Kidney epithelial cell (primary cell): ENCODE data around the gene RHAG. TPM values are rescaled to one million over a fixed set of nuclear protein-coding genes. Genes with fewer than 3 reads are reported as not detected.

Experiments
- DNase-seq: peaks from one replicate; pipeline ENCODE4 v3.0.0-alpha.2; 2010; ENCODE audit warnings: low read depth
- H3K27me3 ChIP-seq: 2 replicates; pipeline ENCODE4 v1.6.0; 2011; ENCODE audit warnings: low read length; ENCODE audit not compliant: control insufficient read depth, insufficient read depth
- H3K36me3 ChIP-seq: 2 replicates; pipeline ENCODE4 v1.5.1; 2011; ENCODE audit warnings: low read length; ENCODE audit not compliant: control insufficient read depth, insufficient read depth
- H3K4me3 ChIP-seq: 2 replicates; pipeline ENCODE4 v1.5.1; 2011; ENCODE audit warnings: low read depth, mild to moderate bottlenecking, control low read depth, low read length
- total RNA-seq: library from RNA; depleted of rRNA; stranded (reverse); fragments of >200 nt; gene quantifications from 2 replicates; pipeline ENCODE4 v1.2.3, GENCODE V29; 2015
- TF ChIP-seq, protein P1 (sequence below): IDR thresholded peaks from 2 replicates; pipeline ENCODE4 v1.5.1; 2011; ENCODE audit warnings: mild to moderate bottlenecking, moderate library complexity, low read length, control low read depth, inconsistent platforms; ENCODE audit not compliant: insufficient read depth, poor library complexity, severe bottlenecking

RHAG gene
- total RNA-seq, 1 donor from 2014 or later: not detected

DNA sequence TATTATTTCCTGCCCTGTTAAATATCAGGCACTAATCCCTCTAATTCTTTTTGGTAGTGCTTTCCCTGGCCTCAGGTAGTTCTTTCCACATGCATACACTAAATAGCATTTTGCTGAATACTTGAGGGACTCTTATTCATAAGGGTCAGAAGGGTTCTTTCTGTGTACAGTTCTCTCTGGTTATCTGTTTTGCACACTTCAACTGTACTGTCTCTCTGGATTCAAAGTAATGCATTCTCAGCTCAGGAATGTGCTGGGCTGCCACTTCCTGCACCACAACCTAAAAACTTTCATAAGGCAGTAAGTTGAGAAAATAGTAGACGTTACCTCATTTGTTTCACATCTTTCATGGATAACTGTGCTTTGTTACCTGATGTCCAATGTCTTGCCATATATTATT, 54.1 kb downstream of the RHAG start:
- TF ChIP-seq, protein P1, sequence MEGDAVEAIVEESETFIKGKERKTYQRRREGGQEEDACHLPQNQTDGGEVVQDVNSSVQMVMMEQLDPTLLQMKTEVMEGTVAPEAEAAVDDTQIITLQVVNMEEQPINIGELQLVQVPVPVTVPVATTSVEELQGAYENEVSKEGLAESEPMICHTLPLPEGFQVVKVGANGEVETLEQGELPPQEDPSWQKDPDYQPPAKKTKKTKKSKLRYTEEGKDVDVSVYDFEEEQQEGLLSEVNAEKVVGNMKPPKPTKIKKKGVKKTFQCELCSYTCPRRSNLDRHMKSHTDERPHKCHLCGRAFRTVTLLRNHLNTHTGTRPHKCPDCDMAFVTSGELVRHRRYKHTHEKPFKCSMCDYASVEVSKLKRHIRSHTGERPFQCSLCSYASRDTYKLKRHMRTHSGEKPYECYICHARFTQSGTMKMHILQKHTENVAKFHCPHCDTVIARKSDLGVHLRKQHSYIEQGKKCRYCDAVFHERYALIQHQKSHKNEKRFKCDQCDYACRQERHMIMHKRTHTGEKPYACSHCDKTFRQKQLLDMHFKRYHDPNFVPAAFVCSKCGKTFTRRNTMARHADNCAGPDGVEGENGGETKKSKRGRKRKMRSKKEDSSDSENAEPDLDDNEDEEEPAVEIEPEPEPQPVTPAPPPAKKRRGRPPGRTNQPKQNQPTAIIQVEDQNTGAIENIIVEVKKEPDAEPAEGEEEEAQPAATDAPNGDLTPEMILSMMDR: no peak

DNA sequence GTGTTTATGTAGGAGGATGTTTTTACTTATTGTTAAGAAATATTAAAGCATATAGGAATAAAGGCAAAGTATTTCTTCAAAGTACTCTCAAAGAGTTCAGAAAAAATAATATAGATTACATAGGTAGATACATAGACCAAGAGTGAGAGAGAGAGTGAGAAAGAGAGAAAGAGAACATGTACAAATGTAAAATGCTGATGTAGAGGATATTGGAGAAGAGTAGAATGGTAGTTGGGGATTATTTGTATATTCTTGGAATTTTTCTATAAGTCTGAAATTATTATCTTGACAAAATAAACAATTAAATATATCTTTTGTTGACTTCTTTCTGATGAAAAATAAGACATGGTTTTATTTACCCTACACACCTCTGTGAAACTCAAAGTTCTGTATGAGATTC, 57.0 kb downstream of the RHAG start:
- Histone ChIP-seq H3K36me3 (no peaks in the 10 kb centered on the region), H3K27me3 (no peaks in the 10 kb centered on the region), H3K4me3 (no peak overlapping the region)
- DNase-seq: no peak
- TF ChIP-seq, protein P1: no peak

More for the DNA sequence above, 54.1 kb downstream of the RHAG start:
- H3K4me3 ChIP-seq: no peak overlapping the region
- H3K36me3 ChIP-seq: no peaks in the 10 kb centered on the region
- DNase-seq: no peak
- no peaks in the 10 kb centered on the region for H3K27me3 ChIP-seq

DNA sequence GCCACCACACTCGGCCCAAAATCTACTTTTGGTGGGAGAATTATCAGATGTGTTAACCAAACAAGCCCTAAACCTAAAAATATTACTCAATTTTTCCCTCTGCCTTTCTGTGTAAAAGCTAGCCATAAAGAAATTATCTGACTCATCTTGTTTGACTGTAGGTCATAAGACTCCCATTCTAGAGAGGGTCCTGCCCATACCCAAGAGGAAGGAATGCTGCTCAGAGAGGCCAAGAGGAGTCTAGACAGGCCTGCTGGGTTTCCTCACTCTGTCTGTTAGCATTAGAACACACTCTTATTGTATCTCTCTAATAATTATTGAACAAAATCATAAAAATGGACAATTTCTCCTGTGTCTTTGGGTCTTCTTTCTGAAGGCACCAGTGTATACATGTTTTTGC, 60.0 kb downstream of the RHAG start:
- TF ChIP-seq, protein P1: no peak
- H3K36me3 ChIP-seq: no peaks in the 10 kb centered on the region
- H3K27me3 ChIP-seq: no peaks in the 10 kb centered on the region
- DNase-seq: no peak
- H3K4me3 ChIP-seq: no peak overlapping the region

DNA sequence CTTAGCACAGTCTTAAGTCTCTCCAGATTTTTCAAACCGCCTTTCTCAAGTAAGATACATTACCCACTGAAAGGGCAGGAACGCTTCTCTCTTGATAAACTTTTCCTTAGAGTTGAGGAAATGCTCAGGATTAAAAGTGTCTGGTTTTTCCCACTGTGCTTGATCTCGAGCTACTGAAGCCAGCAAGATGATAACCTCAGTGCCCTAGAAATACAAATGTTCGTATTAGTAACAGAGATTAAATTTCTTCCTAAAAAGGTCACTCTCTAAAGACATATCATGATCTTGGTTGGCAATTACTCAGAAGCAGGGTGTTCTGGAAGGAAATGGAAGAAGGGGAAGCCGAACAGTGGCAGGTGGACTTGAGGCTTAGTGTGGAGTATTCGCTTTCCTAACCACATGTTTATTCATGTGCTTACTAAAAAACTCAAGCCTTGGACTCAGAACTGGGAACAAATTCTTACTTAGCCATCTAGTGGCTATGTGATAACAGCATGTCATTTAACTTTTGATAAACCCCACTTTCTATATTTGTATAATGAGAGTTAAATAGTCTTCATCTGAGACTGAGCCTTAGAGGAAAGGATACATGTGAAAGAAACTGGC, 66.1 kb downstream of the RHAG start:
- TF ChIP-seq, protein P1: no peak
- no peaks in the 10 kb centered on the region for H3K36me3 ChIP-seq
- H3K27me3 ChIP-seq: no peaks in the 10 kb centered on the region
- no peak for DNase-seq
- no peak overlapping the region for H3K4me3 ChIP-seq

DNA sequence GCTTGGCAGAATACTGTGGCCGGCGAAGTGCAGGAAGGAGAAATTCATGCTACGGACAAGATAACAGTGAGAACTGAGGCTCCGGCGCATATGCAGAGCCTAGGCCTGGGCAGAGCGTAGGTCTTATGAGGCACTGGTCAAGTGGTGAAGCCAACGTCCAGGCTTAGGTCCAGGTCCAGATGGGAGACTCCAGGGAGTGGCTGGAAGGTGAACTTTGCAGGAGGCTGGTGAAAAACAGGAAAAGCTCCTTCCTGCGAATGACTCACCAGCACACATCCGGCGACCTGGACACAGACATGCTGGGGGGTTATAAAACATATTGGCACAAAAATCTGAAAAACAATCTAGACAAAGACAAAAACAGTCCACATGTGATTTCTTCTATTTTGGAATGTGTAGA, 70.8 kb downstream of the RHAG start:
- TF ChIP-seq, protein P1: no peak
- no peak for DNase-seq
- H3K36me3 ChIP-seq: no peaks in the 10 kb centered on the region
- no peaks in the 10 kb centered on the region for H3K27me3 ChIP-seq
- no peak overlapping the region for H3K4me3 ChIP-seq

DNA sequence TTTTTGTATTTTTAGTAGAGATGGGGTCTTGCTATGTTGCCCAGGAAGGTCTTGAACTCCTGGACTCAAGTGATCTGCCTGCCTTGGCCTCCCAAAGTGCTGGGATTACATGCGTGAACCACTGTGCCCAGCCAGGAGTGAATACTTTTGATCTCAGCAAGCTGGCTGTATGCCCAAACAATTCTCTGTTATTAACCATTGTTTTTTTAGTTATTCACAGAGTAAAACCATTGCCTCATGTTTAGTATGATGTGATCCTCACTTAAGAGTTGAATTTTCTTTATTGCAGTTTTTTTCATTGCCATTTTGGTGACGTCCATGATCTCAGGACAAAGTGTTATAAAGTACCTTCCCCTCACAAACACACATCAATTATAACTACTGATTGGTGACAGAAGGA, 71.4 kb downstream of the RHAG start:
- TF ChIP-seq, protein P1: no peak
- Histone ChIP-seq H3K4me3 (no peak overlapping the region), H3K27me3 (no peaks in the 10 kb centered on the region), H3K36me3 (no peaks in the 10 kb centered on the region)
- DNase-seq: no peak
